Stimulated activated CD8-positive, alpha-beta memory T cell treated with anti-CD3 and anti-CD28 coated beads, Interleukin-15, amount 100 ng/mL, for 48 hours (primary cell): ENCODE measurements around the gene NAPSA.
"Not testable (repeated sequence)": the region's sequence is repeated elsewhere in the genome, so short reads cannot be mapped to it uniquely, and the experiment has no call there.

ENCODE experiments used
- DNase-seq, 2 donors: peaks; one replicate each; pipeline ENCODE4 v3.0.0-alpha.2; 2020; ENCODE audit warnings: low read depth in 2 of 2

The NAPSA gene

DNA sequence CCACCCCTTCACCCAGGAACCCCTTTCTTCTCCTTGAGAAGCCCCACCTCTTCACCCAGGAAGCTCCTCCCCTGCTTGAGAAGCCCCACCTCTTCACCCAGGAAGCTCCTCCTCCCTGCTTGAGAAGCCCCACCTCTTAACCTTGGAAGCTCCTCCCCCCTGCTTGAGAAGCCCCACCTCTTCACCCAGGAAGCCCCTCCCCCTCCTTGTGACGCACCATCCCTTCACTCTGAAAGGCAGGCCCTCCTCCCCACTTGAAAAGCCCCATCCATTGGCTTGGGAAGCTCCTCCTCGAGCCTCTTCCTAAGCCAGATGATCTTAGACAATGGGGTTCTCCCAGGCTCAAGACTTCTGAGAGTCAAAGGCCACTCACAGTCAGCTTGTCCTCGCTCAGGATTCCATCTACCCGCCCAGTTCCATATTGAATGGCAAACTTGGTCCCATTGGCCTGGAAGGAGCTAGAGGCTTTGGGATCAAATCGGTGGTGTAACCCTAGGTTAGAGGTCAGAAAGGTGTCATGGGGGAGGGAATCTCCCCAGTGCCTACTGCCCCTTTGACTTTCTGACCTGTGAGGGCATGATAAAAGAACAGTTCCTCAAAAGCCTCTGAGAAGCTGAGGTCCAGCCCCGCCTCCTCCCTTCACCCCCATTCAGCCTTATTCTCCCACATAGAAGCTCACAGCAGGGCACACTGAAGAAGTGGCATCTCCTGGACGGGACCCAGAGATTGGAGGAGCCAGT, 4.0 kb downstream of the NAPSA start:
- no peak for DNase-seq

GRCh38 chr19:50359328-50359818, 6.1 kb downstream of the NAPSA start:
- no peak for DNase-seq

GRCh38 chr19:50358483-50359327, 6.7 kb downstream of the NAPSA start:
- DNase-seq, result peak; percentile 61 to 68

GRCh38 chr19:50357178-50358100, 8.0 kb downstream of the NAPSA start:
- peak; percentile 78 to 83 for DNase-seq

GRCh38 chr19:50356691-50357177, 8.7 kb downstream of the NAPSA start:
- no peak for DNase-seq

DNA sequence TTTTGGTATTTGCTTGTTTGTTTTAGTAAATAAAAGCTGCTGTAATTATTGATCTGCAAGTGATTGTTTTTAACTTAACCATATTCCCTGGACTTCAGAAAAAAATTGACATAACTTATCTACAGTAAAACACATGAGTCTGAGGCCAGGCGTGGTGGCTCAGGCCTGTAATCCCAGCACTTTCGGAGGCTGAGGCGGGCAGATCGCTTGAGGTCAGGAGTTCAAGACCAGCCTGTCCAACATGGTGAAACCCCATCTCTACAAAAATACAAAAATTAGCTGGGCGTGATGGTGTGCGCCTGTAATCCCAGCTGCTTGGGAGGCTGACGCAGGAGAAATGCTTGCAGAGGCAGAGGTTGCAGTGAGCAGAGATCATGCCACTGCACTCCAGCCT, 12.0 kb downstream of the NAPSA start:
- DNase-seq, result not testable (repeated sequence)

DNA sequence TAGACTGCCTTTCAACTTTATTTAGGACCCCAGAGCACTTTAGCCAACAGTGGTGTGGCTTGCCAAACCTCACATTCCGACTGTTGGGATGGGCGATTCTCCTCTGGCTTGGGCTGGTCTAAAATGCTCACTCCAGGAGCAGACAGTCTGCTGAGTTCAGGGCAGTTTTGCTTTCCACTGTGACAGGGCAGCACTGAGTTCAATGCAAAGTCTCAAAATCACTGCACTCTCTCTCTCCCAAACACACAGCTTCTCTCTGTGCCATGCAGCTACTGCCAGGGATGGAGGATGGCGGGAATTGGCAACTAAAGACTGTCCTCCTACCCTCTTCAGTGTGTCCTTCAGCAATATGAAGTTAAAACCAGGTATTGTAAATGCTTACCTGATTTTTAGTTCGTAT, 13.2 kb downstream of the NAPSA start:
- no peak for DNase-seq

GRCh38 chr19:50349277-50350057, 16.0 kb downstream of the NAPSA start:
- DNase-seq, result no peak

- DNase-seq, result not testable (repeated sequence)
Observed at GRCh38 chr19:50347089-50347581, 18.3 kb downstream of the NAPSA start.

GRCh38 chr19:50344661-50345318, 20.6 kb downstream of the NAPSA start:
- no peak for DNase-seq

- DNase-seq, result no peak
Observed at GRCh38 chr19:50341091-50341564, 24.3 kb downstream of the NAPSA start.

GRCh38 chr19:50340331-50340730, 25.1 kb downstream of the NAPSA start:
- DNase-seq, result no peak

DNA sequence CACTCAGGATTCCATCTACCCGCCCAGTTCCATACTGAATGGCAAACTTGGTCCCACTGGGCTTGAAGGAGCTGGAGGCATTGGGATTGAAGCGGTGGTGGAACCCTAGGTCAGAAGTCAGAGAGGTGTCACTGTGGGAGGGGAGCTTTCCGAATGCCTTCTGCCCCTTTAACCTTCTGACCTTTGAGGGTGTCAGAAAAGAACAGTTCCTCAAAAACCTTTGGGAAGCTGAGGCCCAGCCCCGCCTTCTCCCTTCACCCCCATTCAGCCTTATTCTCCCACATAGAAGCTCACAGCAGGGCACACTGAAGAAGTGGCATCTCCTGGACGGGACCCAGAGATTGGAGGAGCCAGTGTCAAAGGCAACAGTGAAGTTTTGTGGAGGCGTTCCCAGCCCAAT, 28.4 kb downstream of the NAPSA start:
- not testable (repeated sequence) for DNase-seq

DNA sequence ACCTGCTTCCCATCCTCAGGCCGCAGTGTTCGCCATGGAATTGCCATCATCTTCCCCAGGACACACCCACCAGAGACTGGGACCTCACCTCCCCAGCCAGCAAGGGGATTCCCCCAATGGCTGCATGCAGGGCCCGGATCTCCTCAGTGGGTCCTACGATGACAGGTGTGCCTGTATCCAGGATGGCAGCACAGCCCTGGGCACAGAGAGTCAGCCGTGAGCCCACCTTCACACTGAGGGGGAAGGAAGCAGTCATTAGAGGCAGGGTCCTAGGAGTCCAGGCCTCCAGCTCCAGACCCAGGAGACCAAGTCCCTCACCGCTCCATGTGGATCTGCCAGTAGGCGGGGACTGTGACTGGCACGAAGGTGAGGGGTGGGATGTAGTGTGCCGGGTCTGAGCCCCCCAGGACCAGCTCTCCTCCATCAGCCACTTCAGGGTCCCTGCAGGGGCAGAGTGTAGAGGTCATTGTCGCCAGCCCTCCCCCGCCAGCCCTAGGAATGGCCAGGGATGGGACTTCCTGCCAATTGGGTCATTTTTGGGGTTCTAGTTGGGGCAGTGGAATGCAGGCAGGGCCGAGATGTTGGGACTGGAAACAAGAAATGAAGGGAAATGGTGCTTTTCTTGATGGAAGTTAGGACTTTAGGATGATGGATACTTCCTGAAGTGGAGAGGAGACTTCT, 30.6 kb downstream of the NAPSA start:
- DNase-seq, result no peak

DNA sequence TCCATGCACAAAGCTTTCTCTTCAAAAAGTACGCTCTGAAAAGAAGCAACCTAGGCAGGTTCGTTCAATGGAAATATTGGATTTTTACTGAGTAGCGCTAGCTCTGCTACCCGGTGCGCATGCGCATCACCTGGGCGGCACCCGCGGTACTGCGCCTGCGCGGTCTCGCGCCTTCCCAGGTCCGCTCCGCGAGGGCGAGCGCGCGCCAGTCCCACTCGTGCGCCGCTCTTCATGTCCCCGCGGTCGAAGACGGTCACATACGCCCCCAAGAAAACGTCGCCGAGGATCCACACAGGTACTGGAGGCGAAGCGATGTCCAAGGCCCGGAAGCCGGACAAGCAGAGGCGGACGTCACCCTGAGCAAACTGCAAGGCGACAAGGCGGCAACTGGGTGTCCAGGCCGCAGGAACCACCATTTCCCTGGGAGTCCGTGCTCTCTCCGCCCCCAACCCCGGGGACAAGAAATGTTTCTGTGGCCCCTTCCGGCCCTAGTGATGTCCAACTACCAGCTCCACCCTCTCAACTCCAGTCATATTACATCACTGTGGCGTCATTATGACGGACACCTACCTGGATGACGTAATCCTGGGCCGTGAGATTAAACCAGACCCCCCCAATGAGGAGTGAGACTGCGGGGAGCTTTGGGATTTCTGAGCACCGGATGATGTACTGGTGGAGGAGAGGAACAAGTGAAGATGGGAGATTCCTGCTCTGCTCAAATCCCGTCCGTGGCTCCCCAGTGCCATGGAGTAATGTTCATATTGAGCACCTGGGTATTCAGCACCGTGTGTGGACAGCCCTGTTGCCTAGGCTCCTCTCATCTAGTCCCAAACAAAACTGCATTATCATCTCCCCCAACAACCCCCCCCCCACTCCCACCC, 31.5 kb downstream of the NAPSA start:
- peak; percentile 71 for DNase-seq

- DNase-seq, result peak; percentile 88 to 95
Observed at GRCh38 chr19:50333235-50333736, 32.2 kb downstream of the NAPSA start.

GRCh38 chr19:50332244-50333038, 33.0 kb downstream of the NAPSA start:
- no peak for DNase-seq

DNA sequence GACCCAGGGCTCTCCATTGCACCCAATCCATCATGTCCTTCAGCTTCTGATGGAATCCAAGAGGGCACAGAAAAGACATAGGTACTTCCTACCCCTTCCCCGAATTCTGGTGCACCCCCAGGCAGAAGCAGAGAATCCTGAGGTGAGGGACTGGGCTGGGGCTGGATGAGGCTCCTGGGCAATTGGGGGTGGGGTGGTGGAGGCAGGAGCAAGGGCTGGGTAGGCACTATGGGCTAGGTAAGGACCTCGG, 33.5 kb downstream of the NAPSA start:
- DNase-seq, result no peak
